BJ (cell line): ENCODE measurements around the gene FADD. TPM values are rescaled to one million over a fixed set of nuclear protein-coding genes. Genes with fewer than 3 reads are reported as not detected.

Source experiments
- CTCF ChIA-PET: fragments of 350-600 bp; formaldehyde crosslinking; extraction: SDS; loops from one replicate; lab custom pipeline; 2021; ENCODE audit warnings: antibody characterized with exemption, inconsistent platforms; lab: Yijun Ruan, JAX
- POLR2A ChIA-PET: fragments of 300-600 bp; sonication (Branson Sonifier 250); formaldehyde crosslinking; extraction: SDS; loops from one replicate; lab custom pipeline; 2021; ENCODE audit warnings: antibody characterized with exemption; lab: Charles Lee
- DNase-seq: peaks from one replicate; pipeline ENCODE4 v3.0.0-alpha.2; 2011; ENCODE audit warnings: low read depth
- H3K27me3 ChIP-seq: 2 replicates; pipeline ENCODE4 v1.6.0; 2011; ENCODE audit warnings: low read length; ENCODE audit not compliant: control insufficient read depth, insufficient read depth
- H3K36me3 ChIP-seq: 2 replicates; pipeline ENCODE4 v1.5.1; 2011; ENCODE audit warnings: low read length; ENCODE audit not compliant: control insufficient read depth, insufficient read depth
- H3K4me3 ChIP-seq: 2 replicates; pipeline ENCODE4 v1.5.1; 2011; ENCODE audit warnings: low read depth, mild to moderate bottlenecking, control low read depth, low read length
- CTCF ChIP-seq: IDR thresholded peaks from 2 replicates; pipeline ENCODE4 v1.5.1; 2011; ENCODE audit warnings: low read depth, mild to moderate bottlenecking, control low read depth, inconsistent platforms, low read length, moderate library complexity; ENCODE audit not compliant: insufficient read depth
- polyA plus RNA-seq: library from polyadenylated mRNA; depleted of rRNA; stranded (reverse); fragments of >200 nt; gene quantifications from 2 replicates; pipeline ENCODE4 v1.2.3, GENCODE V29; 2011

FADD gene
- polyA plus RNA-seq, 1 experiment = 41.3 TPM

GRCh38 chr11:70158757-70159389 is 44.2 kb upstream of the FADD start:
- Histone ChIP-seq H3K36me3 (no peaks in the 10 kb centered on the region), H3K27me3 (peaks cover 3% of the 10 kb centered on the region), H3K4me3 (no peak overlapping the region)
- POLR2A ChIA-PET = no interaction called here
- DNase-seq = no peak
- no peak for TF ChIP-seq CTCF
- CTCF ChIA-PET = interaction anchor here (1.5 kb wide), 1 partner anchor 16 kb away, joined by 5 read pairs; no protein-coding TSS in a partner anchor

GRCh38 chr11:70159627-70160570 is 43.2 kb upstream of the FADD start:
- ChIA-PET POLR2A (no interaction called here), CTCF (interaction anchor here (0.7 to 1.5 kb wide), 2 partner anchors 10 to 15 kb away, joined by 3 to 5 read pairs; no protein-coding TSS in a partner anchor)
- Histone ChIP-seq H3K27me3 (peaks cover 1% of the 10 kb centered on the region), H3K4me3 (no peak overlapping the region), H3K36me3 (no peaks in the 10 kb centered on the region)
- peak; percentile 4 for DNase-seq
- no peak for TF ChIP-seq CTCF

GRCh38 chr11:70161043-70161625 is 42.0 kb upstream of the FADD start:
- Histone ChIP-seq H3K27me3 (peaks cover 1% of the 10 kb centered on the region), H3K36me3 (no peaks in the 10 kb centered on the region), H3K4me3 (no peak overlapping the region)
- TF ChIP-seq CTCF = no peak
- POLR2A ChIA-PET = no interaction called here
- CTCF ChIA-PET = no interaction called here
- DNase-seq = no peak

- DNase-seq = no peak
- H3K27me3 ChIP-seq = peaks cover 1% of the 10 kb centered on the region
- ChIA-PET CTCF (no interaction called here), POLR2A (no interaction called here)
- H3K36me3 ChIP-seq = no peaks in the 10 kb centered on the region
- no peak overlapping the region for H3K4me3 ChIP-seq
- no peak for TF ChIP-seq CTCF
These were observed 38.4 kb upstream of the FADD start for GRCh38 chr11:70164705-70165104.

GRCh38 chr11:70167120-70167519 is 36.0 kb upstream of the FADD start:
- CTCF ChIA-PET = interaction anchor here (1.1 kb wide), 1 partner anchor 29 kb away, joined by 3 read pairs; no protein-coding TSS in a partner anchor
- POLR2A ChIA-PET = interaction anchor here (0.6 kb wide), 1 partner anchor 374 kb away, joined by 9 read pairs; no protein-coding TSS in a partner anchor
- Histone ChIP-seq H3K4me3 (no peak overlapping the region), H3K36me3 (no peaks in the 10 kb centered on the region), H3K27me3 (peaks cover 2% of the 10 kb centered on the region)
- DNase-seq = no peak
- no peak for TF ChIP-seq CTCF
